GM12801 (cell line): ENCODE data around the gene UCN2.

Experiments
- TF ChIP-seq, protein P1 (sequence below): IDR thresholded peaks from one replicate; pipeline ENCODE4 v1.5.1; 2011; ENCODE audit warnings: control low read depth; ENCODE audit not compliant: insufficient read length; ENCODE audit errors: extremely low read depth

The UCN2 gene

DNA sequence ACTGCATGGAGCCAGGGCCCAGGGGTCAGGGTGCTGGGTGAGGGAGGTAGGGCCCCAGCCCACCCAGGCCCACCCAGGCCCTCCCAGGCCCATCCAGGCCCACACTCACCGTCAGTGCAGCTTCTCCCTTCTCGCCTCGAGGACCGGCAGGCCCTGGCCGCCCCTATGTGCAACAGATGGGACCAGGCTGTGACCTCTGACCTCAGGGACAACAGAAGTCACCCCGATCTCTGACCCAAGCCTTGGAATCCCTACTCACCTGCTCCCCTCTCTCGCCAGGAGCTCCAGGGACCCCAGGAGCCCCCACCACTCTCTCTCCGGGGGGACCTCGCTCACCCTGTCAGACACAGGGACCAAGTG lies 2.8 kb upstream of the UCN2 start:
- TF ChIP-seq, protein P1, sequence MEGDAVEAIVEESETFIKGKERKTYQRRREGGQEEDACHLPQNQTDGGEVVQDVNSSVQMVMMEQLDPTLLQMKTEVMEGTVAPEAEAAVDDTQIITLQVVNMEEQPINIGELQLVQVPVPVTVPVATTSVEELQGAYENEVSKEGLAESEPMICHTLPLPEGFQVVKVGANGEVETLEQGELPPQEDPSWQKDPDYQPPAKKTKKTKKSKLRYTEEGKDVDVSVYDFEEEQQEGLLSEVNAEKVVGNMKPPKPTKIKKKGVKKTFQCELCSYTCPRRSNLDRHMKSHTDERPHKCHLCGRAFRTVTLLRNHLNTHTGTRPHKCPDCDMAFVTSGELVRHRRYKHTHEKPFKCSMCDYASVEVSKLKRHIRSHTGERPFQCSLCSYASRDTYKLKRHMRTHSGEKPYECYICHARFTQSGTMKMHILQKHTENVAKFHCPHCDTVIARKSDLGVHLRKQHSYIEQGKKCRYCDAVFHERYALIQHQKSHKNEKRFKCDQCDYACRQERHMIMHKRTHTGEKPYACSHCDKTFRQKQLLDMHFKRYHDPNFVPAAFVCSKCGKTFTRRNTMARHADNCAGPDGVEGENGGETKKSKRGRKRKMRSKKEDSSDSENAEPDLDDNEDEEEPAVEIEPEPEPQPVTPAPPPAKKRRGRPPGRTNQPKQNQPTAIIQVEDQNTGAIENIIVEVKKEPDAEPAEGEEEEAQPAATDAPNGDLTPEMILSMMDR = no peak

DNA sequence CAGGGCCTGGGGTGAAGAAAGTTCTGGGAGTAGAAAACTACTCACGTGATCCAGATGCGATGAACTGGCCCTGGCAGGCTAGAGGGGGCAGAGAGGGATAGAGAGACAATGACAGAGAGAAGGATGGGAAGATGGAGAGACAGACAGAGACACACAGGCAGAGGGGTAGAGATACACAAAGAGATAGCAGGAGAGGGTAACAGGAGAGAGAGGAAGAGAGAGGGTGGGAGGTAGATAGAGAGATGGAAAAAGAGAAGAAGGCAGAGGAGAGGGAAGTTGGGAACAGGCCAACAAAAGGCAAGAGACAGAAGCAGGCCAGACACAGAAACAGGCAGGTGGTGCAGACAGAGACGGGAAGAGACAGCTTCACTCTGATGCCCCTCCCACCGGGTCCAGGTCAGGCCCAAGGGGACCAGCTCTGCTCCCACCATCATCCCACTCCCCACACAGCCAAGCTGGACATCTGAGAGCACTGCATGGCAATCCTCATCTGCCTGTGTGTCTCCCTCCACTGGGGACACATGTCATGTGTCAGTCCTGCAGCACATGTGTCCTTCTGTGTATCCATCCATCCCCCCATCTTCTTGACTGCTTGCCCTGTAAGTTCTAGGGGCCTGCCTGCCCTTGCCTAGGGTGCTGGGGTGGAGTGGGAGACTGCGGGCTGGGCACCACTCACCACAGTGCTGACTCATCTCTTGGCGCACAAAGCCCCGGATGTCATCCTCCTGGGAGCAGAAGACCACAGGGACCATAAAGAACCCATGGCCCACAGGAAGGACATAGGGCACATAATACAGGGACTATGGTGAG lies 2.2 kb upstream of the UCN2 start:
- TF ChIP-seq, protein P1 = no peak

DNA sequence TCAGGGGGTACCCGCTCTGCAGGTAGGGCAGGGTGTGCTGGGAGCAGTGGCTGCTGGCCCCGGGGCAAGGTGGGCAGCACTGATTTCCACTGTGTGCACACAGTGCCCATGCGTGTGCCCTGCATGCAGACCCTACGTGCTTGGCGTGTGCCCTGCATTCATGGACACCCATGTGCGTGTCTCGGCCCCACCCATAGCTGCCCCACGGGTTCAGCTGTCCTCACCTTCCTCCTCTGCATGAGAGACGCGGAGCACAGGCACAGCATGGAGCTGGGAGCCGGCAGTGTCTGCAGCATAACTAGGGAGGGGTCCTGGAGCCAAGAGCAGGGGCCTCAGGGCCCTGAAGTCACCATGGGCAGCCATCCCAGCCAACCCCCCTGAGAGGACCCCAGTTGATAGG lies 1.6 kb upstream of the UCN2 start:
- TF ChIP-seq, protein P1 = no peak

DNA sequence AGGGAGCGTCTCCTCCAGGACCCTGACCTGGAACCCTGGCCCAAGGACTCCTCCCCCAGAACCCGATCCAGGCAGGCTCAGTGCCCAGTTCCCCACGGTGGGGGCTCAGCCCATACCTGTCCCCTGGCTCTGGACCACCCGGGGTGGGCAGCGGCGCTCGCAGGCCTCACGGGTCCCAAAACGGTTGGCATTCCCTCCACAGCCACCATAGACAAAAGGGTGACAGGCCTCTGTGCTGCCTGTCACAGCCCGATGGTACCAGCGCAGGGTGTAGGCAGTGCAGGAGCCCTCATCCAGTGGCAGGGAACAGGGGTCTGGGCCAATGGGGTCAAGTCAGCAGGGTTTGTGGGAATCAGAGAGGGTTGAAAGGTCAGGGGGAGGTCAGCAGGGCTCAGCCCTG lies 1.1 kb upstream of the UCN2 start:
- TF ChIP-seq, protein P1 = no peak

DNA sequence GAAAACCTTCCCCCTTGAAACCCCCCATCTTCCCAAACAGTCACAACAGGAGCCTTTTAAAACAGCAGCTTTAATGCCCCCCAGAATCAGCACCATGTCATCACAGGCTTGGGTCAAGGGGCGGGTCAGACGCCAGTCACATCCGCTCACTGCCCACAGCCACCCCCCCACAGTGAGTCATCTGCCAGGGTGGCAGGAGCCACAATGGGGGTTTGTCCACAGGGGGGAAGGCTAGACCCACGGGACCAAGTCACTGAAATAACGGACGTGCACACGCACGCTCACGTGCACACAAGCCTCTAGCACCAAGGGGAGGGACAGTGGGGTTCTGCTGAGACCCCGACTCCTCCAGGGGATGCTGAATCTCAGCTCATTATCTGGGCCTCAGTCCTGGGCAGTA lies 441 bp upstream of the UCN2 start:
- TF ChIP-seq, protein P1 = no peak

DNA sequence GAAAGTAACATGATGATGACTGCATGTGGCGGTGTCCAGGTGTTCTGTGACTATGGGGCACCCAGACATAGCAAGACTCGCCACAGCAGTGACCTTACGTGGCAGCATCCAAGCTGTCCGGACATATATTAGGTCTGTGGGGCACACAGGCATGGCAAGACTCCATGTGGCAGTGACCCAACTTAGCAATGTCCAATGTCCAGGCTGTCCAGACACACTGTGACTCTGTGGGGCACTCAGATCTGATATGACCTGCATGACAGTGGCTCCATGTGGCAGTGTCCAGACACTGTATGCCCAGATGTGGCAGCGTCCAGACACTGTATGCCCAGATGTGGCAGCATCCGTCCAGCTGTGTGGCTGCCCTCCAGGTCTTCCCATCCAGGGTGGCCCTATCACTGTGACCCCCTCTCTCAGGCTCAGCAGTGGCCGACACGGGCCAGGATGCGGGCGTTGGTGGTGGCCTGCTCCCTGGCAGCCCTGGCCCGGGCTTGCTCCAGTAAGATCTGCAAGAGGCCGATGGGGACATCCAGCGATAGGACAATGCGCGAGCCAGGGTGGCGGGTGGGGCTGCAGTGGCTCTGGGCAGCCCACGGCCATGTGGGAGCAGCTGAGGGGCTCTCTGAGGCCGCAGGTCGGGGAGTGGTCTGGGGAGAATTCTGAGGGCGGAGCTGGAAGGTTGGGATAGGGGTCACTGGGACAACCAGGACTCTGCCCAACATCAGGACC lies 1.1 kb downstream of the UCN2 start:
- TF ChIP-seq, protein P1 = no peak

DNA sequence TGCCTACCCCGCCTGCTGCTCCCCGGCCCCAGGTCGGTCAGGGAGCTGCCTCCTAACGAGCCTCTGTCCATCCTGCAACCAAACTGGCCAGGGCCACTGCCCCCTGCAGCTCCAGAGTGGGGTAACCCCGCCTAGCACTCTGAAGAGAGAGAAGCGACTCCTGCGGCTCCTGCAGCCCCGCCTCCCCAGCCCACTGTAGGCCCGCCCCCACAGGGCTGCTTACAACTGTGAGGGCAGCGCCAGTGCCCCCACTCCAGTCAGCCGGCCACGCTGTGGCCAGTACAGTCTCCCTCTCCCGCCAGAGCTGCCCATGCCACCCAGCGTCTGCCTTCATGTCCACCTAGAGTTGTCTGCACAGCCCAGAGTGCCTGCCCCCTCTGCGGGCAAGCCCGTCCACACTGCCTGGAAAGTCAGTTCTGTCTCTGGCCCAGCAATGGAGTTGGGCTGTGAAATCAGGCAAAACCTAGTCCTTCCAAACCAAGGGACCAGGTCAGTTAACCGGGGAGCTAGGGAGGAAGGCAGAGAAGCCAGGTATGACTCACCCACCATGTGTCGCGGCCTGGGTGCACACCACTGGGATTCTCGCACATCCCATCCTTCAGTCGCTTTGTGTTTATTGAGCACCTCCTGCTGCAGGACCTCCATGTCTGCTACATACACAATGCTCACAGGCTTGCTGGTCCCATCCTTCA lies 2.4 kb downstream of the UCN2 start:
- TF ChIP-seq, protein P1 = no peak
